ENCODE measurements around the gene ZNF518A. TPM values are rescaled to one million over a fixed set of nuclear protein-coding genes. Genes with fewer than 3 reads are reported as not detected.

The ZNF518A gene
- total RNA-seq, 1 donor from 2014 or later: 33.7 TPM

Other genes with a start within 250 kb of the ZNF518A start
- gene CC2D2B, start 222.3 kb upstream of the ZNF518A start, total RNA-seq (ENCODE audit: low replicate concordance): 0.24 and 0.34 TPM in 2 replicates
- gene CCNJ, start 86.7 kb upstream of the ZNF518A start, total RNA-seq (ENCODE audit: low replicate concordance): 19.4 and 29.7 TPM in 2 replicates
- gene BLNK, start 141.3 kb downstream of the ZNF518A start, total RNA-seq (ENCODE audit: low replicate concordance): 21.7 and 59.8 TPM in 2 replicates
- gene DNTT, start 174.1 kb downstream of the ZNF518A start, total RNA-seq (ENCODE audit: low replicate concordance): not detected in 2 replicates
- not detected in 2 replicates for gene OPALIN, start 228.7 kb downstream of the ZNF518A start, total RNA-seq (ENCODE audit: low replicate concordance)